GM12864 (cell line): Measurements from ENCODE around the gene ITGBL1.

Source experiments
- DNase-seq: peaks from one replicate; pipeline ENCODE4 v3.0.0-alpha.2; 2011; ENCODE audit warnings: low read depth
- H3K4me3 ChIP-seq: 2 replicates; pipeline ENCODE4 v1.5.1; 2011; ENCODE audit warnings: mild to moderate bottlenecking, low read depth, low read length, control low read depth
- TF ChIP-seq, protein P1 (sequence below): IDR thresholded peaks from 2 replicates; pipeline ENCODE4 v1.5.1; 2011; ENCODE audit warnings: low read depth, mild to moderate bottlenecking, moderate library complexity, low read length, control low read depth, inconsistent platforms; ENCODE audit errors: missing control alignments

The ITGBL1 gene

DNA sequence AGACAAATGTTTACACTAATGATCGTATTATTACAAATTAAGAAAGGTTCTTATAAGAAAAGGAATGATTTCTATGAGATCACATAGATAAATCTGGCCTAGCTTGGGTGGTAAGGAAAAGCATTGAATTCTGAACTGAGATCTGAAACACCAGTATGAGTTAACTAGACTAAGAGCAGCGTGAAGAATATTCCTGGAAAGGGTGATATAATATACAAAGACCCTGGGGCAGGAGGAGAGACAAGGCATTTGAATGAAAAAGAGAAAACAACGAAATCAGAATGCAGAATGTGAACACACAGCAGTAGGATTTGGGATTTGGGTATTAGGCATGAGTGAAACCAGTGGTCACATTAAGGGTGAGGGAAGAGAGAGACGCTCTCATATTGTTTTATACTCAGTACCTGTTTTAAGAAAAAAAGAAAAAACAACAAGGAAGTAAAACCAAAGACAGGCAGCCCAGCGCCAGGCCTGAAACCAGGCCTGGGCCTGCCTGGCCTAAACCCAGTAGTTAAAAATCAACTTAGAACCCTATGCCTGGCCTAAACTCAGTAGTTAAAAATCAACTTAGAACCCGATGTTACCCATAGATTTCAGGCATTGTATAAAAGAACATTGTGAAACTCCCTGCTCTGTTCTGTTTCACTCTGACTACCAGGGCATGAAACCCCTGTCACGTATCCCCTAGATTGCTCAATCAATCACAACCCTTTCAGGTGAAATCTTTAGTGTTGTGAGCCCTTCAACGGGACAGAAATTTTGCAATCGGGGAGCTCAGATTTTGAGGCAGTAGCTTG is 287.1 kb downstream of the ITGBL1 start:
- TF ChIP-seq, protein P1, sequence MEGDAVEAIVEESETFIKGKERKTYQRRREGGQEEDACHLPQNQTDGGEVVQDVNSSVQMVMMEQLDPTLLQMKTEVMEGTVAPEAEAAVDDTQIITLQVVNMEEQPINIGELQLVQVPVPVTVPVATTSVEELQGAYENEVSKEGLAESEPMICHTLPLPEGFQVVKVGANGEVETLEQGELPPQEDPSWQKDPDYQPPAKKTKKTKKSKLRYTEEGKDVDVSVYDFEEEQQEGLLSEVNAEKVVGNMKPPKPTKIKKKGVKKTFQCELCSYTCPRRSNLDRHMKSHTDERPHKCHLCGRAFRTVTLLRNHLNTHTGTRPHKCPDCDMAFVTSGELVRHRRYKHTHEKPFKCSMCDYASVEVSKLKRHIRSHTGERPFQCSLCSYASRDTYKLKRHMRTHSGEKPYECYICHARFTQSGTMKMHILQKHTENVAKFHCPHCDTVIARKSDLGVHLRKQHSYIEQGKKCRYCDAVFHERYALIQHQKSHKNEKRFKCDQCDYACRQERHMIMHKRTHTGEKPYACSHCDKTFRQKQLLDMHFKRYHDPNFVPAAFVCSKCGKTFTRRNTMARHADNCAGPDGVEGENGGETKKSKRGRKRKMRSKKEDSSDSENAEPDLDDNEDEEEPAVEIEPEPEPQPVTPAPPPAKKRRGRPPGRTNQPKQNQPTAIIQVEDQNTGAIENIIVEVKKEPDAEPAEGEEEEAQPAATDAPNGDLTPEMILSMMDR = no peak

DNA sequence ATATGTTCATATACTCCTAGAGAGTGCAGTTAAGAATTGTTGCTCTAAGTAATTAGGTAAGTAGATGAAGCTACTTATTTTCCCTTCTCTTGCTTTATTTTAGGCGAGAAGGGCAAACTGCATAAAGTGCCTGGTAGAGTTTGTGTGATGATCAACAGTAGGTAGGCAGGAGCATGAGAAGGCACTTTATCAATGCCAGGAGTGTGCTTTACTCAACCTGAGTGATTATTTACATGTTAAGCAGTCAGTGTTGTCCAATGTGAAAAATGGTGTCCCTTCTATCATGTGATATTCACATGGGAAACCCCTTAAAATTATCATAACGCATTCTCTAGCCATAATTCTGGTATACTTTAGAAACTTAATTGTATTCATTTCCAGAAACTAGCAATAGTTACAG is 294.0 kb downstream of the ITGBL1 start:
- TF ChIP-seq, protein P1 = no peak
- no peak overlapping the region for H3K4me3 ChIP-seq
- no peak for DNase-seq

More for the DNA sequence above, 287.1 kb downstream of the ITGBL1 start:
- DNase-seq = no peak
- no peak overlapping the region for H3K4me3 ChIP-seq

DNA sequence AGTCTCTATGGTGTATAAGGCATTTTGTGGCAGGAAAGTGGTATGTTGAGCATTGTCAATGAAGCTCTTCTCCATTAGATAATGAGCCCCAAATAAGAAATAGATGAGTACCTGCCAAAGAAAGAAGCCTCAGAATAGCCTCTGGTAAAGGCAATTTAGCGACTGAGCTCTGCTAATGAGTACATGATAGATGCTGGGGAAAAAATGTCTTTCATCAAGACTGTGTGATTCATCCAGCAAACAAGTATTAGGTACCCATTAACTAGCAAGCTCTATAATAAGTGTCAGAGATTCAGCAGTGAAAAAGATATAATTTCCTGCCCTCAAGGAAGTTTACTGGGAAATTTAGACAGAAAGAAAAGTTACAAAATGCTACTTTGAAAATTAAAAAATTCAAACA is 294.6 kb downstream of the ITGBL1 start:
- TF ChIP-seq, protein P1 = no peak
- no peak for DNase-seq
- H3K4me3 ChIP-seq = no peak overlapping the region

DNA sequence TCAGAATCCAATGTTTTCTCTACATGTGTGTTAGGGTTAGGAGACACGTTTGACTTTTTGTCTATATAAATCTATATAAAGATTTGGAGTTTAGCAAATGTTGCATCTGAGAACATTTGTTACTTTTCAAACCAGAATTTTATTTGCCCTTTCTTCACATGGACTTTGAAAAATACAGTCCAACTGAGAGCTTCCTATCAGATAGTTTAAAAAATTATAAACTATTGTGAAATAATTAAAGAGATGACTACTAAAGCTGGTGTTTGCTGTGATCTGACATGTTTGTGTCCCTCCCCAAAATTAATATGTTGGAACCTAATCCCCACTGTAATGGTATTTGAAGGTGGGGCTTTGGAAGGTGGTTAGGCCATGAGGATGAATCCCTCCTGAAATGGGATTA is 297.1 kb downstream of the ITGBL1 start:
- TF ChIP-seq, protein P1 = no peak
- H3K4me3 ChIP-seq = no peak overlapping the region

DNA sequence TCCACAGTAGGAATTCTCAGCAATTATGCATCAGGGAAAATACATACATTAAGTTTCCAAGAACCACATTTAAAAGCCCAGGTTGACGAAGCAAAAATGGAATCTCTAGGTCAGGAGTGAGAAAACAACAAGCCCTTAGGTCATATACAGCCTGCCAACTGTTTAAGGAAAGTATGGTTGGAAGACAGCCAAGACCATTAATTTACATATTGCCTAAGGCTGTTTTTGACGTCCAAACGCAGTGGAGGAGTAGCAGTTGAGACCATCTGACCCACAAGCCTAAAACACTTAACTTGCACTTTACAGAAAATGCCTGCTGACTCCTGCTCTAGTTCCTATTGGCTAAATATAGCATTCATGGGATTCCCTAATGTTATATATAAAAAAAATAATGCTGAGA is 299.0 kb downstream of the ITGBL1 start:
- TF ChIP-seq, protein P1 = no peak
- DNase-seq = no peak
- H3K4me3 ChIP-seq = no peak overlapping the region

More for the DNA sequence above, 297.1 kb downstream of the ITGBL1 start:
- no peak for DNase-seq

DNA sequence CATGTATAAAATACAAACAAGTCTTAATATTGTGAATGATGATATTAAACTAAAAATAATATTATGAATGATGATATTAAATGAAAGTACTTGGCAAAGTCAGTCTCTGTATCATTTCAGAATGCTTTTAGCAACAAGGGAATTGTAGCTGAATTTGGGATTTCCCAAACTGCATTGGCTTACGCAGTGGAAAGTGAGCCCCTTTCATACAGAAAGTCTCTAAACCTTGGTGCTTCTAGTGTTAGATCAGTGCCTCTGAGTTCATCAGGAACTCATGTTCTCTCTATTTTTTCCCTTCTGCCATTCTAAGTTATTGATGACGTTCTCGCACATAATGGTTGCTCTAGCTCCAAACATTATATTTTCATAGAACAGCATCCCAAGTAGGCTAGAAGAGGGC is 300.0 kb downstream of the ITGBL1 start:
- no peak overlapping the region for H3K4me3 ChIP-seq
- no peak for DNase-seq
- TF ChIP-seq, protein P1 = no peak
